ENCODE measurements around the gene TMEM9.

- TF ChIP-seq NBN (IDR thresholded peaks at IDR 0.05) (no peak), CEBPB (IDR thresholded peaks at IDR 0.05; ENCODE audit: borderline replicate concordance in 1 of 2, low read depth in 2 of 2, low read length in 2 of 2) (no peak), CTCF (IDR thresholded peaks at IDR 0.05 in 2 of 3, conservative IDR thresholded peaks at IDR 0.05 in 1 of 3; ENCODE audit: control insufficient read depth in 2 of 3, extremely low read depth in 1 of 3, insufficient read depth in 1 of 3, low read depth in 3 of 3, low read length in 3 of 3) (no peak)
These were observed 25.3 kb downstream of the TMEM9 start for GRCh38 chr1:201128962-201129361.

Measured in GM12878 (cell line).